IPS-18a (cell line): ENCODE results near the gene FUBP3.

ENCODE experiments used
- H3K27ac ChIP-seq: one replicate; pipeline ENCODE4 v1.5.1; 2013; ENCODE audit warnings: low read length
- H3K27me3 ChIP-seq: one replicate; pipeline ENCODE4 v1.6.1; 2013; ENCODE audit warnings: mild to moderate bottlenecking, low read length; ENCODE audit not compliant: control insufficient read depth, insufficient read depth
- H3K36me3 ChIP-seq: one replicate; pipeline ENCODE4 v1.6.1; 2013; ENCODE audit warnings: low read depth, low read length; ENCODE audit not compliant: control insufficient read depth
- H3K4me1 ChIP-seq: one replicate; pipeline ENCODE4 v1.6.1; 2013; ENCODE audit warnings: low read depth, low read length; ENCODE audit not compliant: control insufficient read depth
- H3K4me3 ChIP-seq: one replicate; pipeline ENCODE4 v1.5.1; 2013; ENCODE audit warnings: low read length
- H3K9ac ChIP-seq: one replicate; pipeline ENCODE4 v1.6.1; 2013; ENCODE audit warnings: mild to moderate bottlenecking, low read length, moderate library complexity
- H3K9me3 ChIP-seq: one replicate; pipeline ENCODE4 v1.6.1; 2013; ENCODE audit warnings: low read depth, low read length; ENCODE audit not compliant: control insufficient read depth

FUBP3 gene

DNA sequence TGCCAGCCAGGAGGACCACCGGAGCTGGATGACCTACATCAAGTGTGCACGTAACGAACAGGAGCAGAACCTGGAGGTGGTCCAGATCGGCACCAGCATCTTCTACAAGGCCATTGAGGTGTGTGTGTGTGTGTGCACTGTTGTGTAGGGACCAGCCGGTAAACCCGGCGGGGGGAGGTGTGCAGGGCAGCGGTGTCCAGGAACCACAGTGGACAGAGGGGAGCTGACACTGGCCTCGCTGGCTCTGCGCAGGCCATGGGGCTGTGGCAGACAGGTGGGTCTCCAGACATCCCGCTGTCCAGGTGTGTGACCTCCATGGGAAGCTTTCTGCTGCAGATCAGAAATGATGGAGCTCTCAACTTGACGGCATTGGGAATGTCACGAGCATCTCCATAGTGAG is 88.8 kb downstream of the FUBP3 start:
- Histone ChIP-seq H3K27me3 (peaks cover 73% of the 10 kb centered on the region), H3K9ac (no peak overlapping the region), H3K27ac (no peak overlapping the region)

DNA sequence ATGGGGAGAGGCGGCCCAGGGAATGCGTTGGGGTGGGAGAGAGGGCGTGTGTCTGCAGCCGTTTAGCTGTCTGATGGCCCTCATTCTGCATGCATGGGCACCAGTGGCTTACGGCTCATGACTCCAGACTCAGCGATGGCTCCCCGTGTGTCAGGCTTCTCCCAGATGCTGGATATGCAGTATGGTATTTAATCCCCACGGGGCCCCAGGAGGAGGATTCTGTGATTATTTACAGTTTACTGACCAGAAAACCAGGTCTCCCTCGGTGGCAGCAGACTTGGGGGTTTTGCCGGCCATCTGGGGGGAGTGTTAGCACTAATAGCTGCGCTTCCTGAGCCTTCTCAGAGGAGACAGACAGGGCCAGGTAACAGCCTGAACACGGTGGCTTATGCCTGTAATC is 89.3 kb downstream of the FUBP3 start:
- Histone ChIP-seq H3K9me3 (no peaks in the 10 kb centered on the region), H3K27me3 (peaks cover 68% of the 10 kb centered on the region), H3K9ac (no peak overlapping the region), H3K36me3 (no peaks in the 10 kb centered on the region), H3K27ac (no peak overlapping the region), H3K4me1 (peaks cover 3% of the 10 kb centered on the region), H3K4me3 (no peak overlapping the region)

More for the DNA sequence above, 88.8 kb downstream of the FUBP3 start:
- no peaks in the 10 kb centered on the region for H3K9me3 ChIP-seq
- no peak overlapping the region for H3K4me3 ChIP-seq
- no peaks in the 10 kb centered on the region for H3K36me3 ChIP-seq
- peaks cover 3% of the 10 kb centered on the region for H3K4me1 ChIP-seq

DNA sequence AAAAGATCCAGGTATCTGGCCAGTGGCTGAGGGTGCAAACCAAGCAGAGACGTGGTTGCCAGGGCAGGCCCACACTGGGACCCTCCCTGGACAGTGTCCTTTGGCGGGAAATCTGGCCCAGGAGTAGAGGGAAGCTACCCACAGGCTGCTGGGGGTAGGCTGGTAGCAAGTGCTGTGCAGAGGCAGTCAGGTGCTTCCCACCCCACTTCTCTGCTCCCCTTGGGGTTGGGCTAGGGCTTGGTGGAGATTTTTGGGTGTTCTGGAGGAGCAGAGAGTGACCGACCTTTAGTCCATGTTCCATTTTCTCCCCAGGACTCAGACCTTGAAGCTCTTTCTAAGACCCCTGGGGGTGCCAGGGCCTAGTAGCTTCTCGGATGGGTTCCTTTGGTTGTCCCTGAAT is 90.6 kb downstream of the FUBP3 start:
- H3K27me3 ChIP-seq, result peaks cover 55% of the 10 kb centered on the region
- H3K36me3 ChIP-seq, result no peaks in the 10 kb centered on the region
- H3K9me3 ChIP-seq, result no peaks in the 10 kb centered on the region
- no peak overlapping the region for H3K27ac ChIP-seq
- peaks cover 3% of the 10 kb centered on the region for H3K4me1 ChIP-seq
- no peak overlapping the region for H3K9ac ChIP-seq
- no peak overlapping the region for H3K4me3 ChIP-seq

DNA sequence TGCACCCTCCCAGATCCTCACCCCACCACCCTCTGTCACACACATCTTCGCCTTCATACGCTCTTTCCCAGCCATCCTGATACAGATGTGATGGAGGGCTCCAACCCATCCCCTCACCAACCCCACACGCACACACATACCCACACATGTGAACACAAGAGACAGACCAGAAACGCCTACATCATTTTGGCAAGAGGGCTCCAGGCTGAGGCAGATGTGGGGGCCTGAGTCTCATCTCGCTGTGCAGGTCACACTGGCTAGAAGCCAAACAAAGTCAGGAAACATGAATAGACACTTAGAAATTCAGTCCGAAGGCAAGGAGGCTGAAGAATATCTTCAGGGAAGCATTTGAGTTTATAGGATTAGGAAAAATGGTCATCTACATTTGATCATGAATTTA is 91.3 kb downstream of the FUBP3 start:
- H3K36me3 ChIP-seq, result no peaks in the 10 kb centered on the region
- no peak overlapping the region for H3K9ac ChIP-seq
- peaks cover 49% of the 10 kb centered on the region for H3K27me3 ChIP-seq
- peaks cover 3% of the 10 kb centered on the region for H3K4me1 ChIP-seq
- H3K4me3 ChIP-seq, result no peak overlapping the region
- H3K27ac ChIP-seq, result no peak overlapping the region
- no peaks in the 10 kb centered on the region for H3K9me3 ChIP-seq

DNA sequence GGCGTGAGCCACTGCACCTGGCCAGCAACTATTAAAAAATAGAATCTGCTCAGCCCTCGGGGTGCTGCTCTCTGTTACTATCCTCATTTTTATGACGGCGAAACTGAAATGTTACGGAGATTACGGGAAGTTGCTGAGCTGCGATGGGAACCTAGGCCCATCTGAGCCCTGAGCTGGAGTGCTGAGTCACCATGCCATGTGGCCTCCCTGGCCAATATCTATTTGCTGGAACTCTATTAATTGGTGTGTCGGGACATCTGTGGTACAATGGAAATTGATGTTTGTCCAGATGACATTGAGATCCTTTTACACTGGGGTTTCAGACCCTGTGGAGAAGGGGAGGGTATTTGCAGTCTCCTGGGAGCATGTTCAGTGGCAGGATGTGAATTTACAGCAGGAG is 93.1 kb downstream of the FUBP3 start:
- no peak overlapping the region for H3K4me3 ChIP-seq
- no peaks in the 10 kb centered on the region for H3K9me3 ChIP-seq
- peaks cover 35% of the 10 kb centered on the region for H3K27me3 ChIP-seq
- H3K36me3 ChIP-seq, result no peaks in the 10 kb centered on the region
- H3K9ac ChIP-seq, result no peak overlapping the region
- H3K27ac ChIP-seq, result no peak overlapping the region
- H3K4me1 ChIP-seq, result no peaks in the 10 kb centered on the region

DNA sequence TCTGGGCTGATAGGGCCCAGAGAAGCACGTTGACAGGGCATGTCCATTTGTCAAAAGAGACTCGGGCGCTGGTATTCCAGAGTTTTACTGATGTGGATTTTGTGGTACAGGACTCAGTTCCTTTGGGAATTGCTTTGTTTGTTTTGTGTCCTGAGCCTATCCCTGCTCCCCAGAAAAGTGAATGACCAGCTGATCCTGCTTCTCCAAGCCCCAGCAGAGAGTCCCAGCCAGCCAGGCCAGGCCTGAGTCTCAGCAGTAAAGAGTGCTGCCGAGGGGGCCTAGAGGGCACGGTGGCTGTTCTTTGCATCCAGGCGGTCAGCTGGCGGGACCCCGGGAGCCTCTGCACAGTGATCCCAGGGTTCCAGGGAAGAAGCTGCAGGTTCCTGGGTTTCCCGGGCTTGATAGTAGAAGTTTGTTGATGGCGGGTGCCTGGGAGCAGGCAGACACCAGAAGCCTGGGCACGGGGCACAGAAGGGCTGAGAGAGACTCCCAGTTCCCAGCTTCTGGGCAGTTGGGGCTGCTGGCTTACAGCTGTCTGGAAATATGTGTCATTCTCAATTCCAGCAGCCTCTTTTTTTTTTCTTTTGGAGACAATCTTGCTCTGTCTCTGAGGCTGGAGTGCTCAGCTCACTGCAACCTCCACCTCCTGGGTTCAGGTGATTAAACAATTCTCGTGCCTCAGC is 93.7 kb downstream of the FUBP3 start:
- Histone ChIP-seq H3K27me3 (peaks cover 35% of the 10 kb centered on the region), H3K4me1 (no peaks in the 10 kb centered on the region), H3K9me3 (no peaks in the 10 kb centered on the region), H3K9ac (no peak overlapping the region), H3K4me3 (no peak overlapping the region), H3K36me3 (no peaks in the 10 kb centered on the region), H3K27ac (no peak overlapping the region)

DNA sequence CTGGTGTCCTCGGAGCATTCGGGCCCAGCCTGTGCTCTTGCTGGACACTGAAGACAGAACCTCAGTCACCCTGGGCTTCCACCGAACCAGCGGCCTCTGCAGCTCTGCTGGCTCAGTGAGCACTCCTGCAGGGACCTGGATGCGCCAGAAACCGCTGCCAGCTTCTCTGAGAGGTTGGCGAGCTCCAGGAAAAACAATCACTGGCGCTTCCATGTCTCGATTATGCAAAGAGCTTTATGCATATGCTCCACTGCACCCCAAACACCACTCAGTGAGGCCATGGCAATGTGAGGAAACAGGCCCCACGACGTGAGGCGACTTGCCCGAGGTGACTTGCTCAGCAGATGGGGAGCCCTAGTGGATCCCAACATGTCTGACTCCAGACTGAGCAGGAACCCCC is 96.0 kb downstream of the FUBP3 start:
- Histone ChIP-seq H3K36me3 (no peaks in the 10 kb centered on the region), H3K9ac (no peak overlapping the region), H3K9me3 (no peaks in the 10 kb centered on the region), H3K4me1 (no peaks in the 10 kb centered on the region), H3K27me3 (peaks cover 41% of the 10 kb centered on the region), H3K27ac (no peak overlapping the region), H3K4me3 (no peak overlapping the region)

DNA sequence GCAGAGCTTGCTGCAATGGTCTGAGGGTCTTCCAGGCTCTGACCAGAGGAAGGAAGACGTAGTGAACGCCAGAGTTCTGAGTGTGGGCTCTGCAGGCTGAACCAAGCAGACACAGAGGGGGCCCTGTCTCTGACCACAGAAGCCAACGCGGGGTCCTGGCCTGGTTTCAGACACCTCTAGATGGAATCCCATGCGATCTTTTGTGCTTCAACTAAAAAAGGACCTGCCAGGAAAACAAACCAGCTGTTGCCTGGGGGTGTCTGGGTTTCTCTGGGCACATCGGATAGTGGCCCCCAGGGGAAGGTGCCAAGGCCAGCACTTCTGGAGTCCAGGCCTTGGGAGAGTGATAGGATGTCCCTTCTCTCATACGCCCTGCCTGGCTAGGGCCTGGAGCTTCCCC is 97.9 kb downstream of the FUBP3 start:
- H3K27me3 ChIP-seq, result peaks cover 51% of the 10 kb centered on the region

DNA sequence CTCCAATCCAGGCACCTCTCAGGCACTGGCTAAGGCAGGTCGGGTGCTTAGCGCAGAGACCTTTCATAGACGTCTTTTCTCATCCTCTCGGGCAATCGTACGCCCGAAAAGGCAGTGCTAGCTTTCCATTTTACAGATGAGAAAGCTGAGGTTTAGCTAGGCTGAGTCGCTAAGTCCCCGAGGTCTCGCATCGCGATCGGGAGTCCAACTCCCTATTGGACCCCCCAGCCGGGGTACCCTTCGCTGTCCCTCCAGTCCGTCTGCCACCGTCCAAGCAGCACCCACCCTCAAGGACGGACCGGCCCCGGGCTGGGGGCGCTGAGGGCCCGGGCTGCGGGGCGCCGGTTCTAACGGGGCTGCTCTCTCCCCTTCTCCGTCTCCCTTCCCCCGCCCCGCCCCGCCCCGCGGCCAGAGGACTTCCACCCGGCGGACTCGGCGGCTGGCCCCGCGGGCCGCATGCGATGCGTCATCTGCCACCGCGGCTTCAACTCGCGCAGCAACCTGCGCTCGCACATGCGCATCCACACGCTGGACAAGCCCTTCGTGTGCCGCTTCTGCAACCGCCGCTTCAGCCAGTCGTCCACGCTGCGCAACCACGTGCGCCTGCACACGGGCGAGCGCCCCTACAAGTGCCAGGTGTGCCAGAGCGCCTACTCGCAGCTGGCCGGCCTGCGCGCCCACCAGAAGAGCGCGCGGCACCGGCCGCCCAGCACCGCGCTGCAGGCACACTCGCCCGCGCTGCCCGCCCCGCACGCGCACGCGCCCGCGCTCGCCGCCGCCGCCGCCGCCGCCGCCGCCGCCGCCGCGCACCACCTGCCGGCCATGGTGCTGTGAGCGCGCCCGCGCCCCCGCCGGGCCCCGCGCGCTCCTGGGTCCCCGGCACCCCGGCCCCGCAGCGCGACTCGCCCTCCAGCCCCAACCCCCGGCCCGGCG is 101.7 kb downstream of the FUBP3 start:
- Histone ChIP-seq H3K27ac (no peak overlapping the region), H3K36me3 (no peaks in the 10 kb centered on the region), H3K4me3 (peak overlapping the region; percentile 42), H3K4me1 (peaks cover 3% of the 10 kb centered on the region), H3K9ac (no peak overlapping the region), H3K9me3 (peaks cover 5% of the 10 kb centered on the region), H3K27me3 (peaks cover 54% of the 10 kb centered on the region)

More for the DNA sequence above, 97.9 kb downstream of the FUBP3 start:
- Histone ChIP-seq H3K9ac (no peak overlapping the region), H3K9me3 (no peaks in the 10 kb centered on the region), H3K36me3 (no peaks in the 10 kb centered on the region), H3K4me1 (peaks cover 2% of the 10 kb centered on the region), H3K27ac (no peak overlapping the region), H3K4me3 (no peak overlapping the region)

DNA sequence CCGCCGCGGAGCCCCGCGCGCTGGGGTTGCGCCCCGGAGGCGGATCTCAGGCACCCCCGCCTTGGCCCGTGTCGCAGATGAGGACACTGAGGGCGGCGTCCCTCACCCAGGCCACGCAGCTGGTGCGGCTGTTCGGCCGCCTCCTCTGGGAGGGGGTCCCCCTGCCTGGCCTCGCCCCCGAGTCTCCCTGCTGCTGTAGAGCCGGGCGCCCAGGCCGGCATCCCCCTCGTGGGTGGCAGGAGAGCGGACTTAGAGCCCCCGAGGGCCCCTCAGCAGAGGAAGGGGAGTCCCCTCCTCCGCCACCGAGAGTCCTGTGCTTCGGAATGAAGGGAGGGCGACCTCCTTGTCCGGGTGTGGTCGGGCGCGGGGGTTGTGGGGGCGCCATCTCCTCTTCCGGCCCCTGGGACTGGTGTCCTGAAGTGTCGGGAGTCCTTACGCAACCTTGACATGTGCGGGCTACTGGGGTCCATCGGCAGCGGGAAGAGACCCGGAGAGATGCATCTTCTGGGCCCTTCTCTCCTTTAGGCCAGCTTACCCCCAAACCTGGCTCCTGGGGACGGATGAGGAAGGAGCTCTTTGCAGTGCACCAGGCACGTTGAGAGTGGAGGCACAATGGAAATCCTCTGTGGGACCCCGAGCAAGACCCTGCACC is 102.5 kb downstream of the FUBP3 start:
- H3K4me3 ChIP-seq, result peak overlapping the region; percentile 44
- H3K4me1 ChIP-seq, result peaks cover 3% of the 10 kb centered on the region
- H3K36me3 ChIP-seq, result no peaks in the 10 kb centered on the region
- no peak overlapping the region for H3K27ac ChIP-seq
- H3K9ac ChIP-seq, result no peak overlapping the region
- peaks cover 5% of the 10 kb centered on the region for H3K9me3 ChIP-seq
- peaks cover 54% of the 10 kb centered on the region for H3K27me3 ChIP-seq

DNA sequence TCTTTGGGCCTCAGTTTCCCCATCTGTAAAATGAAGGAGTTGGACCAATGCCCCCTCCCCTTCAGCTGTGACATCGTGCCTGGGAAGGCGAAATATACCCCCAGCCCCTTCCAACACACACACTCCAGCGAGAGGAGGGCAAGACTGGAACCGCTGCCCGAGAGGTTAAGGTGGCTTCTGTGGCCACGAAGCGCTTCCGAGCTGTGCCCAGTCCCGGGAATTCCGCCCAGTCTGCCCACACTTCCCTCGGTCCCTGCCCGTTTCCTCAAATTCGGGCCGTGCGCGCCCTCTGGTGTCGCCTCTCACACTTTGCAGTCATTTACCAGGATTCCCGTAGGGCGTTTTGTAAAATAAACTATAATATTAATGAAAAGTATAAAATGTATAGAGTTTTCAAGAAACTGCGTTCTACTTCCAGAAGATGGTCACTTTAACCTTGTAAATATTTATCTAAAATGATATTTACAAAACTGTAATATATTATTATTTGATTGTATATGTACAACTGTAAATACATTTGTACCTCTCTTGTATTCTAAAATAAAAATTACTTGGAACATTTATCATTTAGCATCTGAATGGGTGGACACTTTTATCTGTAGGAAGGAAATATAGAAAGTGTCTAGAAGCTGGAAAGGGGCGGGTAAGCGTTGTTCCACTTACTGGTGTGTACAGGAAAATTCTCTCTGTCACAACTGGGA is 103.2 kb downstream of the FUBP3 start:
- Histone ChIP-seq H3K36me3 (no peaks in the 10 kb centered on the region), H3K27me3 (peaks cover 52% of the 10 kb centered on the region), H3K4me3 (peak overlapping the region; percentile 44), H3K4me1 (peaks cover 3% of the 10 kb centered on the region), H3K27ac (no peak overlapping the region), H3K9me3 (peaks cover 5% of the 10 kb centered on the region), H3K9ac (no peak overlapping the region)
